Raji (cell line): ENCODE data around the gene MTIF2.

Experiments used
- POLR2A ChIP-seq: IDR thresholded peaks from 2 replicates; pipeline ENCODE4 v1.6.1; 2011; ENCODE audit warnings: low read depth, low read length, control low read depth; ENCODE audit not compliant: insufficient read depth

The MTIF2 gene

DNA sequence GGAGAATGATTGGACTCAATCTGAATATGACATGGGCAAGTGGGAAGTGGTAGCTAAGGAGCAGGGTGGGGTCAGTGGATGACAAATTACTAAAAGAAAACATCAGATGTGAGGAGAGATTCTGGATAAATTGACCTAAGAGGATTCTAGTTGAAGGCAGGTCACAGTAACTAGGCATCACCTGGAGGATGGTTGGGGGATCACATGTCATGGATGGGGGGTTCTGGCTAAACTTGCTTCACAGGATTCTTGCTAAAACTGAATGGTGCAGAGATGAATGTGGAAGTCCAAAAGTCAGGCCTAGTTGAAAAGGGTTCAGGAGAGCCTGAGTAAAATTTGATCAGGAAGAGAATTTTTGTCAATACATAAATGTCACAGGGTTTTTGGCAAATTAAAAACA, 55.2 kb downstream of the MTIF2 start:
- no peak for TF ChIP-seq POLR2A

DNA sequence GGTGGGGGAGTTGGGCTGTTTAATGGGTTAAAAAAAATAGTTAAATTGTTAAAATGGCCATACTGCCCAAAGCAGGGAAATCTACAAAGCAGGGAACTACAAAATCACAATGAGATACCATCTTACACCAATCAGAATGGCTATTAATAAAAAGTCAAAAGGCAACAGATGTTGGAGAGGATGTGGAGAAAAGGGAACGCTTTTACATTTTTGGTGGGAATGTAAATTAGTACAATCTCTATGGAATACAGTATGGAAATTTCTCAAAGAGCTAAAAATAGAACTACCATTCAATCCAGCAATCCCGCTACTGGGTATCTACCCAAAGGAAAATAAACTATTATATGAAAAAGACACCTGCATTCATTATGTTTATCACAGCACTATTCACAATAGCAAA, 64.1 kb downstream of the MTIF2 start:
- TF ChIP-seq POLR2A: no peak

DNA sequence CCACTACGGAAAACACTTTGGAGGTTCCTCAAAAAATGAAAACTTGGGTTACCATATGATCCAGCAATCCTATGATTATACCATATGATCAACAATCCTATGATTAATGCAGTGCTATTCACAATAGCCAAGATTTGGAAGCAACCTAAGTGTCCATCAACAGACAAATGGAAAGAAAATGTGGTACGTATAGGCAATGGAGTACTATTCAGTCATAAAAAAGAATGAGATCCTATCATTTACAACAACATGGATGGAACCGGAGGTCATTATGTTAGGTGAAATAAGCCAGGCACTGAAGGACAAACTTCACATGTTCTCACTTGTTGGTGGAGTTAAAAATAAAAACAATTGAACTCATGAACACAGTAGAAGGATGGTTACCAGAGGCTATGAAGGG, 64.5 kb downstream of the MTIF2 start:
- no peak for TF ChIP-seq POLR2A

DNA sequence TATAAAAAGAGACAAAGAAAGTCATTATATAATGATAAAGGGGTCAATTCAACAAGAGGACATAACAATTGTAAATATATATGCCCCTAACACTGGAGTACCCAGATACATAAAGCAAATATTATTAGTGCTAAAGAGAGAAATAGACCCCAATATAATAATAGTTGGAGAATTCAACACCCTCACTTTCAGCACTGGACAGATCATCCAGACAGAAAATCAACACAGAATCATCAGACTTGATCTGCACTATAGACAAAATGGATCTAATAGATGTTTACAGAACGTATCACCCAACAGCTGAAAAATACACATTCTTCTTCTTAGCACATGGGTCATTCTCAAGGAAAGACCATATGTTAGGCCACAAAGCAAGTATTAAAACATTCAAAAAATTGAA, 68.6 kb downstream of the MTIF2 start:
- TF ChIP-seq POLR2A: no peak

DNA sequence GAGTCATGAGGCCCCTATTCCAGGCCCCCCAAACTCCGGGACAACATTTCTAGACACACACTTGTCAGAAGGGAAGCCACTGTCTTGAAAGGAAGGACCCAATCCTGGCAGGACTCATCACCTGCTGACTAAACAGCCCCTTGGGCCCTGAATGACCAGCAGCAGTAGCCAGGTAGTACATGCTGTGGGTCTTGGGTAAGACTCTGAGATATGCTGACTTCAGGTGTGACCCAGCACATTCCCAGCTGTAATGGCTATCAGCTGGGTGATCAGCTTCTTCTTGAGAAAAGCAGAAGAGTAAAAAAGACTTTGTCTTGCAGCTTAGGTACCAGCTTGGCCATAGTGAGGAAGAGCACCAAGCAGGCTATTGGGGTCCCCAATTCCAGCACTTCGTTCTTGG, 72.5 kb downstream of the MTIF2 start:
- TF ChIP-seq POLR2A: no peak
